Upper lobe of left lung (tissue), 4 donors: Measurements from ENCODE around the gene LRRC75B.
"Not testable (repeated sequence)": the region's sequence is repeated elsewhere in the genome, so short reads cannot be mapped to it uniquely, and the experiment has no call there.

Experiments
- POLR2A ChIP-seq, 4 donors: fragments of 450-650 bp; IDR thresholded peaks; one replicate each; pipeline ENCODE4 v1.5.1; 2016 to 2017; ENCODE audit warnings: antibody characterized with exemption in 4 of 4, mild to moderate bottlenecking in 2 of 4
- TF ChIP-seq, protein P1 (sequence below), 6 experiments: fragments of 450-650 bp in 4 of 6; fragments of 200-600 bp in 2 of 6; sonication (generic) in 2 of 6; IDR thresholded peaks; one replicate each; pipeline ENCODE4 v1.5.1; 2016 to 2019; ENCODE audit warnings: antibody characterized with exemption in 6 of 6

DNA sequence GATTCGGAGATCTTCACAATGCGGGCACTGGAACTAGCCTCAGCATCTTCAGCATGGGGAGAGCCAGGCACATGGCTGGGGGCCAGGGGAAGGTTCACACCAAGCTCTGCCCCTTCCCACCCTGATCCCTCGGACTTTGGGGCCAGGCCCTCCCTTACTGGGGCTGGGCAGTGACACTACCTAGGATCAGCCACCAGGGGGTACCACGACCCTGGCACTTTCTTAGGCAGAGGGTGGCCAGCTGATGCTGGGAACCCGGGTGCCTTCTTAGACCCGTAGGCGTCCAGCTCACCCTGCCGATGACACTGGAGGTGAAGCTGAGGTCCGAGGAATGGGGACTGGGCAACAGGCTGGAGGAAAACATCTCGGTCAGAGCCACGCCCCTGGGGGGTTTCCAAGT is 36.2 kb upstream of the LRRC75B start:
- TF ChIP-seq, protein P1, sequence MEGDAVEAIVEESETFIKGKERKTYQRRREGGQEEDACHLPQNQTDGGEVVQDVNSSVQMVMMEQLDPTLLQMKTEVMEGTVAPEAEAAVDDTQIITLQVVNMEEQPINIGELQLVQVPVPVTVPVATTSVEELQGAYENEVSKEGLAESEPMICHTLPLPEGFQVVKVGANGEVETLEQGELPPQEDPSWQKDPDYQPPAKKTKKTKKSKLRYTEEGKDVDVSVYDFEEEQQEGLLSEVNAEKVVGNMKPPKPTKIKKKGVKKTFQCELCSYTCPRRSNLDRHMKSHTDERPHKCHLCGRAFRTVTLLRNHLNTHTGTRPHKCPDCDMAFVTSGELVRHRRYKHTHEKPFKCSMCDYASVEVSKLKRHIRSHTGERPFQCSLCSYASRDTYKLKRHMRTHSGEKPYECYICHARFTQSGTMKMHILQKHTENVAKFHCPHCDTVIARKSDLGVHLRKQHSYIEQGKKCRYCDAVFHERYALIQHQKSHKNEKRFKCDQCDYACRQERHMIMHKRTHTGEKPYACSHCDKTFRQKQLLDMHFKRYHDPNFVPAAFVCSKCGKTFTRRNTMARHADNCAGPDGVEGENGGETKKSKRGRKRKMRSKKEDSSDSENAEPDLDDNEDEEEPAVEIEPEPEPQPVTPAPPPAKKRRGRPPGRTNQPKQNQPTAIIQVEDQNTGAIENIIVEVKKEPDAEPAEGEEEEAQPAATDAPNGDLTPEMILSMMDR (IDR thresholded peaks at IDR 0.05): peak; percentile 33 to 79 (median 57)
- TF ChIP-seq POLR2A (IDR thresholded peaks at IDR 0.05): not testable (repeated sequence)
